ENCODE data around the gene FARS2.

FARS2 gene

DNA sequence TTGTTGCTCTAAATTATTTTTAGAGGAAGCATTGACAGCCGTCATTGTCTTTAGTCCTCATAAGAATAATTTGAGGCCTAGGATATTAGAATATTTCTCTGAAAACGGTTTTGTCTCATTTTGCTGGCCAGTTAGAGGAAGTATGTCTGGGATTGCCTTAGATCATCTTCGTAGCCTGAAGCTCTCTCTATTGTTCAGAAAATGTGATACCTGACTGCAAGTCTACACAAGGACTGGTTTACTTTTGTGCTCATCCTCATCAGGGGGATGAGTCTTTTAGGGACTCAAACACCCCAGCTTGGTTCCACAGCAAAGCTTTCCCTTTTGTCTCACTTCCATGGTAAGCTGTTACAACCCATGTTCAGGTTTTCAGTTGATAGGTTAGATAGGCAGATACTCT is 141.8 kb downstream of the FARS2 start:
- peaks cover 18% of the 10 kb centered on the region for H3K36me3 Mint-ChIP-seq (ENCODE audit: low read depth)
- no peaks in the 10 kb centered on the region for H3K27me3 Mint-ChIP-seq (ENCODE audit: low read depth)
- no peaks in the 10 kb centered on the region for H3K4me1 Mint-ChIP-seq
- TF ChIP-seq, protein P1, sequence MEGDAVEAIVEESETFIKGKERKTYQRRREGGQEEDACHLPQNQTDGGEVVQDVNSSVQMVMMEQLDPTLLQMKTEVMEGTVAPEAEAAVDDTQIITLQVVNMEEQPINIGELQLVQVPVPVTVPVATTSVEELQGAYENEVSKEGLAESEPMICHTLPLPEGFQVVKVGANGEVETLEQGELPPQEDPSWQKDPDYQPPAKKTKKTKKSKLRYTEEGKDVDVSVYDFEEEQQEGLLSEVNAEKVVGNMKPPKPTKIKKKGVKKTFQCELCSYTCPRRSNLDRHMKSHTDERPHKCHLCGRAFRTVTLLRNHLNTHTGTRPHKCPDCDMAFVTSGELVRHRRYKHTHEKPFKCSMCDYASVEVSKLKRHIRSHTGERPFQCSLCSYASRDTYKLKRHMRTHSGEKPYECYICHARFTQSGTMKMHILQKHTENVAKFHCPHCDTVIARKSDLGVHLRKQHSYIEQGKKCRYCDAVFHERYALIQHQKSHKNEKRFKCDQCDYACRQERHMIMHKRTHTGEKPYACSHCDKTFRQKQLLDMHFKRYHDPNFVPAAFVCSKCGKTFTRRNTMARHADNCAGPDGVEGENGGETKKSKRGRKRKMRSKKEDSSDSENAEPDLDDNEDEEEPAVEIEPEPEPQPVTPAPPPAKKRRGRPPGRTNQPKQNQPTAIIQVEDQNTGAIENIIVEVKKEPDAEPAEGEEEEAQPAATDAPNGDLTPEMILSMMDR (IDR thresholded peaks at IDR 0.05; ENCODE audit: unreplicated experiment in 3 of 3) = no peak
- no peak overlapping the region for H3K27ac Mint-ChIP-seq
- no peak overlapping the region for H3K4me3 Mint-ChIP-seq
- peaks cover 14% of the 10 kb centered on the region for H3K9me3 Mint-ChIP-seq

DNA sequence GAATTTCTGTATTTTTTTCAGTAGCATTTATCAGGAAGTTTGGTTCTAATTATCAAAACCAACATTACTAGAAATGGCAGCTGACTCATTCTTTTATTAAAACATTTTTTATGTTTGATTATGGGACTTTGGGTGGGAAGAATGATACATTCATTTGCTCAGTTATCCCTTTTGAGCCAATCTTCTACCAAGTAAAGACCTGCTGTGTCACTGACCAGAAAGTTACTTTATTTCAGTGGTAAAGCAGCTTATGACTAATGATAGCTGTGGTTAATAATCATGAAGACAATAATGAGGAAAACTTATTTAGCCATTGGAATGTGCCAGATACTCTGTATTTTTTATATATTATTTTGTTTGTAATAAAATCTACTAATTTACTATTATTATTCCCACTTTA is 142.3 kb downstream of the FARS2 start:
- Mint-ChIP-seq H3K36me3 (ENCODE audit: low read depth) (peaks cover 22% of the 10 kb centered on the region), H3K4me3 (no peak overlapping the region), H3K27me3 (ENCODE audit: low read depth) (no peaks in the 10 kb centered on the region), H3K9me3 (peaks cover 14% of the 10 kb centered on the region), H3K27ac (no peak overlapping the region), H3K4me1 (no peaks in the 10 kb centered on the region)
- TF ChIP-seq, protein P1 (IDR thresholded peaks at IDR 0.05; ENCODE audit: unreplicated experiment in 3 of 3) = no peak

DNA sequence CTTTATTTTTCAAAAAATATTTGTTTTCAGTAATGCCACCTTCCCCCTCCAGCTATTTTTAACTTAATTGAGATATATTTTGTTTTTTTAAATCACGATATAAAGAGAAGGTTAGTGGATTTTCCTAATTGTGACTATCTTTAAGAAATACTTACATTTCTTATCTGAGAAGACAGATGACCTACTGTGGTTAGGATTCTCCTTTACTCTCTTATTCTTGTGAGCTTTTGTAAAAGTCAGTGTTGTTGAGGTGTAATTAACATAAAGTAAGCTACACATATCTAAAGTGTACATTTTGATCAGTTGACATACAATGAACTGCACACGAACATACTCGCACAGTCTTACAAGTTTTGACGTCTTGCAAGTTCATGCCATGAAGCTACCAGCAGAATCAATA is 144.7 kb downstream of the FARS2 start:
- Mint-ChIP-seq H3K4me1 (no peaks in the 10 kb centered on the region), H3K27me3 (ENCODE audit: low read depth) (no peaks in the 10 kb centered on the region), H3K4me3 (no peak overlapping the region), H3K9me3 (peaks cover 12% of the 10 kb centered on the region), H3K36me3 (ENCODE audit: low read depth) (peaks cover 27% of the 10 kb centered on the region), H3K27ac (no peak overlapping the region)
- TF ChIP-seq, protein P1 (IDR thresholded peaks at IDR 0.05; ENCODE audit: unreplicated experiment in 3 of 3) = no peak

DNA sequence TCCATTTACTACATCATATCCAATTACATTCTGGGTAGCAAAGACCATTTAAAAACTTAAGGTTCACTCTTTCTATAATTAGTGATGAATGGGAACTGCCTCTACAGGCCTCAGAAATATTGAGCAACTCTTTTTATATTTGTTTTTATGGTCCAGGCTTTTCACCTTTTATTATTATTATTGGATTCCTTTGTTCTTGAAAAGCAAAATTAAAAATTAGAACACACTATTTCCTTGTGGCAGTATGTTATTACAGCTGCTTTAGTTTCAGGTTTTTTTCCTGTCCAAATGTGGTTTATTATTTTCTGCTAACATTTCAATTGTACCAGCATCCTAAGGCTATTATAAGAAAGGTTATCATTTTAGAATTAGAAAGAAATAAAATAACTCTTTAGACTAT is 150.1 kb downstream of the FARS2 start:
- no peaks in the 10 kb centered on the region for H3K9me3 Mint-ChIP-seq
- TF ChIP-seq, protein P1 (IDR thresholded peaks at IDR 0.05; ENCODE audit: unreplicated experiment in 3 of 3) = no peak
- H3K4me1 Mint-ChIP-seq = no peaks in the 10 kb centered on the region
- peaks cover 10% of the 10 kb centered on the region for H3K36me3 Mint-ChIP-seq (ENCODE audit: low read depth)
- H3K27ac Mint-ChIP-seq = no peak overlapping the region
- no peak overlapping the region for H3K4me3 Mint-ChIP-seq
- no peaks in the 10 kb centered on the region for H3K27me3 Mint-ChIP-seq (ENCODE audit: low read depth)

DNA sequence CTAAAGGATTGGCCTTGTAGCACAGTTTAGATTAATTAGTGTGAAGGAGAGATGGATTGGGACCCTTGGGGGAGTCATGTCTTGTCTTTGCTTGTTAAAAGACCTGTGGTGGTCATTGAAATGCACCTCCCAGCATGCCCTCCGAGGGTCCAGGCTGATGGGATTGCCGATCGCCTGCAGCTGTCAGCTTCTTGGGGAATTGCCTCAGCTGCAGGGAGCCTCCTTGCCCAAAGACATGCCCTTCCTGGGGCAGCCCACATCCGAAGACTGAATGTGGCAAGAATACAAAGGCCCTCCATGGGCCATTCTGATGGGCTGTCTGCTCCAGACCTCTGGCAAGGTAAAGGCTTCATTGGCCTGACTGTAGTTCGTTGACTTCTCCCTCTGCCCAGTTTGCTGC is 150.7 kb downstream of the FARS2 start:
- Mint-ChIP-seq H3K27ac (no peak overlapping the region), H3K4me1 (no peaks in the 10 kb centered on the region), H3K27me3 (ENCODE audit: low read depth) (no peaks in the 10 kb centered on the region), H3K9me3 (no peaks in the 10 kb centered on the region), H3K36me3 (ENCODE audit: low read depth) (peaks cover 8% of the 10 kb centered on the region), H3K4me3 (no peak overlapping the region)
- TF ChIP-seq, protein P1 (IDR thresholded peaks at IDR 0.05; ENCODE audit: unreplicated experiment in 3 of 3) = no peak

DNA sequence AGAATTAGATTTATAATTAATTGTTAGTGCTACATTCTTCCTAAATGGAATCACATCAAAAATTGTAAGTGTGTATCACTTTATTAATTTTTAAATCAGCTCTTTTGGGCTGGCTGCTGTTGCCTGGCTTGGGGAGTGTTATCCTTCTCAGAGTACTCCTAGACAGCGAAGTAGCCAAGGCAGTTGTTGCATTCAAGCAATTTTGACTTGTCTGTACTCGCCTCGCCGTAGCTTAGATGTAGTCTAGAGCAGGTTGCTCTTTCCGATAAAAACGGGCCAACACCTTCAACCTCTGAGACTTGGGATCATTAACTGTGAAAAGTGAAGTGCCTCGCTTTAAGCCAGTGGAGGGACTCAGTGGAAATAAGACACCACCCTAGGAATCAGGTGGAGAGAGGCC is 151.3 kb downstream of the FARS2 start:
- Mint-ChIP-seq H3K4me1 (no peaks in the 10 kb centered on the region), H3K9me3 (peaks cover 3% of the 10 kb centered on the region), H3K4me3 (no peak overlapping the region), H3K36me3 (ENCODE audit: low read depth) (peaks cover 12% of the 10 kb centered on the region), H3K27ac (no peak overlapping the region), H3K27me3 (ENCODE audit: low read depth) (no peaks in the 10 kb centered on the region)
- TF ChIP-seq, protein P1 (IDR thresholded peaks at IDR 0.05; ENCODE audit: unreplicated experiment in 3 of 3) = no peak
